Cardiac fibroblast (primary cell): ENCODE data around the gene SLC43A2.

Experiments used
- DNase-seq, 2 donors: peaks; one replicate each; pipeline versions ENCODE4 v3.0.0 to v3.0.0-alpha.2; 2010; ENCODE audit warnings: low read depth in 2 of 2
- H3K4me3 ChIP-seq, 2 donors: replicated peaks in 1 of 2; 1 replicate in 1 of 2; 2 replicates in 1 of 2; pipeline ENCODE4 v1.5.1; 2011; ENCODE audit warnings: low read depth in 2 of 2, low read length in 2 of 2, mild to moderate bottlenecking in 2 of 2, moderate library complexity in 1 of 2
- CTCF ChIP-seq: IDR thresholded peaks from one replicate; pipeline ENCODE4 v1.5.1; 2011; ENCODE audit warnings: low read depth, mild to moderate bottlenecking, low read length, inconsistent platforms

SLC43A2 gene

GRCh38 chr17:1555651-1556471 is 72.8 kb downstream of the SLC43A2 start:
- DNase-seq = no peak
- H3K4me3 ChIP-seq = no peak overlapping the region
- no peak for TF ChIP-seq CTCF

GRCh38 chr17:1554751-1555540 is 73.7 kb downstream of the SLC43A2 start:
- TF ChIP-seq CTCF = no peak
- no peak for DNase-seq

GRCh38 chr17:1553354-1554266 is 75.0 kb downstream of the SLC43A2 start:
- no peak for TF ChIP-seq CTCF
- no peak for DNase-seq
- H3K4me3 ChIP-seq = no peak overlapping the region

More at GRCh38 chr17:1554751-1555540, 73.7 kb downstream of the SLC43A2 start:
- H3K4me3 ChIP-seq = no peak overlapping the region

DNA sequence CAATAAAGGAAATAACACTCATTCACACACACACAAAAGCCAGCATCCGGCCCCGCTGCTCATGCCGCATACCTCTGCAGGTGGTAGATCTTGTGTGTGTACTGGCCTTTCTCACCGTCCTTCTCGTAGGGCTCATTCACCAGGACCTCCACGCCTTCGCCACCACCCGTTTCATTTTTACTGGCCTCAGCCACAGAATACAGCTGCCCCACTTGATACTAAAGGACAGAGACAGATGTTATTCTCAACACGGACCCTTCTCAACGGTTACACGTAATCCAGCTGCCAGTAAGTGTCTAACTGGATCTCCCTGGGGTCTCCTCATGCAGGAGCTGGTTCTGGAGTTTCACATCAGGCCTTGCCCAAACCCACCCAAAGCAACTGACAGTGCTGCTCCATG is 75.7 kb downstream of the SLC43A2 start:
- no peak overlapping the region for H3K4me3 ChIP-seq
- TF ChIP-seq CTCF = no peak
- no peak for DNase-seq

- no peak for TF ChIP-seq CTCF
- no peak overlapping the region for H3K4me3 ChIP-seq
- no peak for DNase-seq
Observed at GRCh38 chr17:1551741-1552140, 76.9 kb downstream of the SLC43A2 start.

GRCh38 chr17:1548032-1548431 is 80.6 kb downstream of the SLC43A2 start:
- no peak overlapping the region for H3K4me3 ChIP-seq
- no peak for TF ChIP-seq CTCF
- DNase-seq = no peak
